ENCODE data around the gene C1orf105. TPM values are rescaled to one million over a fixed set of nuclear protein-coding genes. Genes with fewer than 3 reads are reported as not detected.

Gene C1orf105
- total RNA-seq, 4 donors from 2014 or later: not detected

GRCh38 chr1:172408958-172409357 lies 11.5 kb upstream of the C1orf105 start:
- Histone ChIP-seq H3K36me3 (no peaks in the 10 kb centered on the region), H3K4me3 (replicated peaks in 1 of 3) (no peak overlapping the region), H3K27ac (no peak overlapping the region), H3K4me1 (no peaks in the 10 kb centered on the region), H3K27me3 (no peaks in the 10 kb centered on the region), H3K9me3 (no peaks in the 10 kb centered on the region)
- DNase-seq: no peak
- intact Hi-C loops (cut with DNase I): no loop called here
- 91 to 94% methylated on average over 1 of the region's 1 CpG for WGBS, 2 donors
- TF ChIP-seq CTCF (IDR thresholded peaks at IDR 0.05): no peak
- TF ChIP-seq POLR2A (IDR thresholded peaks at IDR 0.05): no peak

DNA sequence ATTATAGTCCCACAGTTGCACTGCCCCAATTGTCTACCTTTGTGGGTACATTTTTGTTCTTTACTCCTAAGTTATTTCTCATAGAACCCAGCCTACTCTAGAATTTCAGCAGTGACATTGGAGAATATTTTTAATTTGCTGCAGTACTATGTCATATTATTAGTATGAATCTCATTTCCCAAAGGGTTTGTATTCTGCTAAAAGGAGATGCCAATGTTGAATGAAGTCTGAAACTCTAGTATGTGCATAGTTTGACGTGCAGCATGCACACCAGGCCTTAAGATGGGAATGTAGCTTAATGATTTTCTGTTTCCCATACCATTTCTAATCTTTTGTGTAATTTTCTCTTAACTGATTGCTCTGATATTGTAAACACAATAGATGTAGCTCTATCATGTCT lies 10.5 kb upstream of the C1orf105 start:
- WGBS, 2 donors: 83 to 90% methylated on average over 1 of the region's 1 CpG
- H3K27ac ChIP-seq: no peak overlapping the region
- H3K27me3 ChIP-seq: no peaks in the 10 kb centered on the region
- H3K36me3 ChIP-seq: no peaks in the 10 kb centered on the region
- intact Hi-C loops (cut with DNase I): no loop called here
- no peak overlapping the region for H3K4me3 ChIP-seq (replicated peaks in 1 of 3)
- no peaks in the 10 kb centered on the region for H3K9me3 ChIP-seq
- DNase-seq: no peak
- no peaks in the 10 kb centered on the region for H3K4me1 ChIP-seq
- TF ChIP-seq POLR2A (IDR thresholded peaks at IDR 0.05): no peak
- no peak for TF ChIP-seq CTCF (IDR thresholded peaks at IDR 0.05)

DNA sequence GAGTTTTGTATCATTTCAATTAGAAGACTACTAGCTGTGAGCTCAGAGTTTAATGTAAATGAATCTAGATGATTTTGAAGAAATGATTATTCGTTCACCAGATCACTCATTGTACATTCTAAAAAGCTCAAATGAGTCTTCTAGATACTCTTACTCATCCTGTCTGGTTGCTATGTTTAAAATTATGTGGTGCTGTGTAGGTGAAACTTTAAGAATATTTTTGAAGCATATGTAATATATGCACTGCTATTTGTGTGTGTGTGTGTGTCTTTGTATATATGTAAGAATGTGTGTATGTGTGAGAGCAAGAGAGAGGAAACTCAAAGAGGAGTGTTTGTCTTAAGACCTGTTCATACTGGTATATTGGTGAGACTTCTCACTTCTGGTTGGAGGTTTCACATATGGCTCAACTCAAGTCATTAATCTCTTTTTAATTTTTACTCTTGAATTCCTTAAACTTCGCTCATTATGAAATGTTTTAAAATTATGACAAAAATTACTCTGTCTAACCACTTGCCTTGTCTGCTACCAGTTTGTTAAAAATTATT lies 8.6 kb upstream of the C1orf105 start:
- H3K4me3 ChIP-seq (replicated peaks in 1 of 3): no peak overlapping the region
- intact Hi-C loops (cut with DNase I): no loop called here
- WGBS, 2 donors: 91 to 96% methylated on average over 2 of the region's 2 CpGs
- no peaks in the 10 kb centered on the region for H3K4me1 ChIP-seq
- H3K27ac ChIP-seq: no peak overlapping the region
- no peaks in the 10 kb centered on the region for H3K27me3 ChIP-seq
- DNase-seq: no peak
- H3K9me3 ChIP-seq: no peaks in the 10 kb centered on the region
- TF ChIP-seq CTCF (IDR thresholded peaks at IDR 0.05) (no peak), POLR2A (IDR thresholded peaks at IDR 0.05) (no peak)
- H3K36me3 ChIP-seq: no peaks in the 10 kb centered on the region

- TF ChIP-seq POLR2A (IDR thresholded peaks at IDR 0.05) (no peak), CTCF (IDR thresholded peaks at IDR 0.05) (no peak)
- no peaks in the 10 kb centered on the region for H3K36me3 ChIP-seq
- no peak for DNase-seq
- H3K4me3 ChIP-seq (replicated peaks in 1 of 3): no peak overlapping the region
- H3K4me1 ChIP-seq: no peaks in the 10 kb centered on the region
- no peaks in the 10 kb centered on the region for H3K9me3 ChIP-seq
- H3K27me3 ChIP-seq: no peaks in the 10 kb centered on the region
- intact Hi-C loops (cut with DNase I): no loop called here
- no peak overlapping the region for H3K27ac ChIP-seq
Measured at GRCh38 chr1:172414331-172414730, 6.2 kb upstream of the C1orf105 start.

DNA sequence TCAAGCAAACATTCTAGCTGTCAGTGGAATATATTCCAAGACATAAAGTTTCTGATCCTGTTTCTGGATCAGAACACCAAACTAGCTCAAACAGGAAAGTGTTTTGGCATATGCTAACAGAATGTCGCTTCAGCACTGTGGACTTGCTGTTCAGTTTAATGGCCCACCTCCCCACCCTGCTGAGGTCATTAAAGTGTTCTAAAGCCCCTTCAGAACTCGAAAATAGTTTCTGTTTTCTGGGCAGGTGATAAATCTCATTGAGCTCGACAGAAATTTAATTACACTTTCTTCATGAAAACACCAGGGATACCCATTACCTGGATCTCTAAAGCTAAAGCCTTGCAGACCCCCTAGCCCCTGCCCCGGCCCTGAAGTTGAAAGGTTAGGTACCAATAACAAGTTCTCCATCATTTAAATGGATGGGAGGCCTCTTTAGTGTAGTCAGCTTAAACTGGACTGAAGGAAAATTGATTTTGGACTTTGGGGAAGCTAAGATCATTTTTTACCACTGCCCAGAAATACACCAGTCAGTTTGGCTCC lies 3.9 kb upstream of the C1orf105 start:
- intact Hi-C loops (cut with DNase I): no loop called here
- H3K27me3 ChIP-seq: no peaks in the 10 kb centered on the region
- no peaks in the 10 kb centered on the region for H3K9me3 ChIP-seq
- peaks cover 0 to 1% of the 10 kb centered on the region in 2 donors for H3K4me1 ChIP-seq
- H3K27ac ChIP-seq: no peak overlapping the region
- no peak overlapping the region for H3K4me3 ChIP-seq (replicated peaks in 1 of 3)
- no peak for DNase-seq
- no peaks in the 10 kb centered on the region for H3K36me3 ChIP-seq
- no peak for TF ChIP-seq CTCF (IDR thresholded peaks at IDR 0.05)
- TF ChIP-seq POLR2A (IDR thresholded peaks at IDR 0.05): no peak
- 80 to 87% methylated on average over 4 of the region's 4 CpGs for WGBS, 2 donors
